MM.1S (cell line): ENCODE results near the gene AGAP1.

Experiments
- DNase-seq: peaks from one replicate; pipeline ENCODE4 v3.0.0-alpha.2; 2015
- H2AFZ ChIP-seq: fragments of 300-600 bp; sonication (generic); 2 replicates; pipeline ENCODE4 v1.6.0; 2016; ENCODE audit warnings: antibody characterized with exemption, low read length
- H3F3A ChIP-seq: fragments of 300-600 bp; sonication (generic); 2 replicates; pipeline ENCODE4 v1.6.1; 2016; ENCODE audit warnings: mild to moderate bottlenecking, antibody characterized with exemption, low read length, moderate library complexity, mixed read lengths; ENCODE audit not compliant: insufficient read depth
- H3K27ac ChIP-seq: fragments of 300-600 bp; sonication (generic); 2 replicates; pipeline ENCODE4 v1.5.1; 2016; ENCODE audit warnings: mild to moderate bottlenecking, low read length
- H3K27me3 ChIP-seq: fragments of 300-600 bp; sonication (generic); replicated peaks from 2 replicates; pipeline ENCODE4 v1.6.0; 2016; ENCODE audit warnings: low read length; ENCODE audit not compliant: insufficient read depth
- H3K36me3 ChIP-seq: fragments of 300-600 bp; sonication (generic); replicated peaks from 2 replicates; pipeline ENCODE4 v1.6.1; 2016; ENCODE audit warnings: mild to moderate bottlenecking, low read length, mixed read lengths; ENCODE audit not compliant: insufficient read depth
- H3K4me1 ChIP-seq: fragments of 300-600 bp; sonication (generic); 2 replicates; pipeline ENCODE4 v1.6.1; 2016; ENCODE audit warnings: low read length, mixed read lengths
- H3K4me2 ChIP-seq: fragments of 300-600 bp; sonication (generic); 2 replicates; pipeline ENCODE4 v1.6.0; 2016; ENCODE audit warnings: low read depth, low read length
- H3K4me3 ChIP-seq: fragments of 300-600 bp; sonication (generic); 2 replicates; pipeline ENCODE4 v1.5.1; 2016; ENCODE audit warnings: low read length, mixed read lengths
- H3K79me2 ChIP-seq: fragments of 300-600 bp; sonication (generic); 2 replicates; pipeline ENCODE4 v1.6.1; 2016; ENCODE audit warnings: mixed run types, low read length, mixed read lengths
- H3K9ac ChIP-seq: fragments of 300-600 bp; sonication (generic); 2 replicates; pipeline ENCODE4 v1.6.1; 2016; ENCODE audit warnings: low read length, mixed read lengths
- H3K9me2 ChIP-seq: fragments of 300-600 bp; sonication (generic); replicated peaks from 2 replicates; pipeline ENCODE4 v1.6.1; 2016; ENCODE audit warnings: mild to moderate bottlenecking, low read length, mixed read lengths; ENCODE audit not compliant: insufficient read depth
- H3K9me3 ChIP-seq: fragments of 300-600 bp; sonication (generic); replicated peaks from 2 replicates; pipeline ENCODE4 v1.6.1; 2016; ENCODE audit warnings: mild to moderate bottlenecking, low read length, mixed read lengths; ENCODE audit not compliant: insufficient read depth
- H4K20me1 ChIP-seq: fragments of 300-600 bp; sonication (generic); 2 replicates; pipeline ENCODE4 v1.6.1; 2016; ENCODE audit warnings: mild to moderate bottlenecking, low read length, moderate library complexity, mixed read lengths; ENCODE audit not compliant: insufficient read depth
- CTCF ChIP-seq: fragments of 300-600 bp; sonication (generic); IDR thresholded peaks from 2 replicates; pipeline ENCODE4 v1.5.1; 2016; ENCODE audit warnings: antibody characterized with exemption, low read length, mixed read lengths
- EZH2 ChIP-seq: fragments of 300-600 bp; sonication (generic); optimal IDR thresholded peaks from 2 replicates; pipeline ENCODE3; 2017; ENCODE audit warnings: low read depth, mild to moderate bottlenecking, antibody characterized with exemption, low read length, mixed read lengths
- EZH2phosphoT487 ChIP-seq: fragments of 300-600 bp; sonication (generic); IDR thresholded peaks from 2 replicates; pipeline ENCODE4 v1.6.1; 2018; ENCODE audit warnings: antibody characterized with exemption, low read length

AGAP1 gene

GRCh38 chr2:236001166-236001828, 507.5 kb downstream of the AGAP1 start:
- DNase-seq: no peak
- TF ChIP-seq CTCF: no peak
- no peak for TF ChIP-seq EZH2
- TF ChIP-seq EZH2phosphoT487: no peak

GRCh38 chr2:236001854-236002253, 508.0 kb downstream of the AGAP1 start:
- Histone ChIP-seq H3K79me2 (peaks cover 10% of the 10 kb centered on the region; the same call in 1 of the 2 replicates), H3K4me1 (no peaks in the 10 kb centered on the region), H3F3A (no peaks in the 10 kb centered on the region), H4K20me1 (no peaks in the 10 kb centered on the region), H3K9ac (no peak overlapping the region), H3K4me3 (no peak overlapping the region), H2AFZ (no peak overlapping the region), H3K27ac (no peak overlapping the region), H3K4me2 (no peak overlapping the region), H3K9me2 (no peaks in the 10 kb centered on the region), H3K9me3 (no peaks in the 10 kb centered on the region), H3K27me3 (no peaks in the 10 kb centered on the region), H3K36me3 (no peaks in the 10 kb centered on the region)
- no peak for TF ChIP-seq CTCF
- no peak for TF ChIP-seq EZH2phosphoT487
- TF ChIP-seq EZH2: no peak
- DNase-seq: no peak

More at GRCh38 chr2:236001166-236001828, 507.5 kb downstream of the AGAP1 start:
- Histone ChIP-seq H3K9me3 (no peaks in the 10 kb centered on the region), H3K4me2 (no peak overlapping the region), H4K20me1 (no peaks in the 10 kb centered on the region), H3K9me2 (no peaks in the 10 kb centered on the region), H3K4me3 (no peak overlapping the region), H3K79me2 (peaks cover 10% of the 10 kb centered on the region; the same call in 1 of the 2 replicates), H3F3A (no peaks in the 10 kb centered on the region), H3K27me3 (no peaks in the 10 kb centered on the region), H3K9ac (no peak overlapping the region), H3K36me3 (no peaks in the 10 kb centered on the region), H3K27ac (no peak overlapping the region), H3K4me1 (no peaks in the 10 kb centered on the region), H2AFZ (no peak overlapping the region)

- TF ChIP-seq EZH2phosphoT487 (no peak), CTCF (no peak), EZH2 (no peak)
- no peak for DNase-seq
- Histone ChIP-seq H4K20me1 (no peaks in the 10 kb centered on the region), H3K4me2 (no peak overlapping the region), H3K9me2 (no peaks in the 10 kb centered on the region), H3K9me3 (no peaks in the 10 kb centered on the region), H3K36me3 (no peaks in the 10 kb centered on the region), H3K27ac (no peak overlapping the region), H3K4me3 (no peak overlapping the region), H3F3A (no peaks in the 10 kb centered on the region), H3K4me1 (no peaks in the 10 kb centered on the region), H3K79me2 (no peaks in the 10 kb centered on the region), H2AFZ (no peak overlapping the region), H3K9ac (no peak overlapping the region), H3K27me3 (no peaks in the 10 kb centered on the region)
Measured at GRCh38 chr2:236008006-236008405, 514.2 kb downstream of the AGAP1 start.
